Endothelial cell of umbilical vein (primary cell): ENCODE data around the gene GALNT1. TPM values are rescaled to one million over a fixed set of nuclear protein-coding genes. Genes with fewer than 3 reads are reported as not detected.

Source experiments
- BruUV-seq: library from RNA; stranded (reverse); fragments of 400-500 nt; replicated peaks from 2 replicates; lab custom pipeline; 2021; lab: Mats Ljungman, UMichigan
- CTCF ChIA-PET: fragments of 300-600, 350-600 bp; sonication (Branson Sonifier 250); formaldehyde crosslinking; loops from one replicate; lab custom pipeline; 2021; ENCODE audit warnings: antibody characterized with exemption, inconsistent platforms; lab: Charles Lee
- POLR2A ChIA-PET: fragments of 300-600, 350-600 bp; sonication (Branson Sonifier 250); formaldehyde crosslinking; loops from one replicate; lab custom pipeline; 2021; ENCODE audit warnings: antibody characterized with exemption, inconsistent platforms; lab: Charles Lee
- DNase-seq: peaks from one replicate; pipeline ENCODE4 v3.0.0-alpha.2; 2011; ENCODE audit warnings: low read depth, low spot score
- FAIRE-seq: peaks from 2 replicates; lab custom pipeline; 2011; peaks lifted over from hg19 to GRCh38; lab: Jason Lieb, UNC
- H2AFZ ChIP-seq: 2 replicates; pipeline ENCODE4 v1.6.0; 2012; ENCODE audit warnings: low read depth, low read length, control low read depth, inconsistent platforms
- H3K27ac ChIP-seq: 2 replicates; pipeline ENCODE4 v1.5.1; 2011; ENCODE audit warnings: low read depth, mild to moderate bottlenecking, control low read depth, low read length, moderate library complexity; ENCODE audit not compliant: insufficient read depth
- H3K27me3 ChIP-seq, 2 experiments: 2 replicates each; pipeline versions ENCODE4 v1.6.0 to v1.6.1; 2011; ENCODE audit warnings: low read length in 2 of 2, mixed read lengths in 1 of 2; ENCODE audit not compliant: control insufficient read depth in 2 of 2, insufficient read depth in 2 of 2
- H3K36me3 ChIP-seq, 2 experiments: 2 replicates in 1 of 2; 3 replicates in 1 of 2; pipeline ENCODE4 v1.5.1; 2011; ENCODE audit warnings: low read length in 2 of 2, mild to moderate bottlenecking in 1 of 2, moderate library complexity in 1 of 2; ENCODE audit not compliant: control insufficient read depth in 2 of 2, insufficient read depth in 2 of 2; ENCODE audit errors: extremely low read depth in 1 of 2
- H3K4me1 ChIP-seq: 3 replicates; pipeline ENCODE4 v1.5.1; 2011; ENCODE audit warnings: mild to moderate bottlenecking, low read length; ENCODE audit not compliant: control insufficient read depth, insufficient read depth; ENCODE audit errors: extremely low read depth
- H3K4me2 ChIP-seq: 2 replicates; pipeline ENCODE4 v1.6.1; 2011; ENCODE audit warnings: low read length, control low read depth, mixed read lengths; ENCODE audit not compliant: insufficient read depth
- H3K4me3 ChIP-seq, 3 experiments: fragments of 200-600 bp in 1 of 3; sonication (generic), shearing (Covaris generic) in 1 of 3; replicated peaks in 1 of 3; 2 replicates each; pipeline ENCODE4 v1.5.1; 2011 to 2016; ENCODE audit warnings: control low read depth in 3 of 3, low read length in 3 of 3, mild to moderate bottlenecking in 2 of 3, inconsistent platforms in 1 of 3, low read depth in 1 of 3, moderate library complexity in 1 of 3; ENCODE audit not compliant: insufficient read depth in 1 of 3
- H3K79me2 ChIP-seq: 2 replicates; pipeline ENCODE4 v1.6.0; 2012; ENCODE audit warnings: low read length, inconsistent platforms; ENCODE audit not compliant: control insufficient read depth, insufficient read depth
- H3K9ac ChIP-seq: replicated peaks from 2 replicates; pipeline ENCODE3; 2011; ENCODE audit warnings: low read length, control low read depth; ENCODE audit not compliant: insufficient read depth; ENCODE audit errors: extremely low read depth
- H3K9me1 ChIP-seq: replicated peaks from 3 replicates; pipeline ENCODE4 v1.6.0; 2011; ENCODE audit warnings: mild to moderate bottlenecking, low read length; ENCODE audit not compliant: control insufficient read depth, insufficient read depth; ENCODE audit errors: extremely low read depth
- H3K9me3 ChIP-seq: replicated peaks from 2 replicates; pipeline ENCODE4 v1.5.1; 2012; ENCODE audit warnings: low read length, inconsistent platforms; ENCODE audit not compliant: control insufficient read depth, insufficient read depth
- H4K20me1 ChIP-seq: replicated peaks from 2 replicates; pipeline ENCODE3; 2011; ENCODE audit warnings: mild to moderate bottlenecking, low read length; ENCODE audit not compliant: control insufficient read depth, insufficient read depth; ENCODE audit errors: extremely low read depth
- CTCF ChIP-seq, 2 donors: IDR thresholded peaks; 1 replicate in 1 of 2; 2 replicates in 1 of 2; pipeline ENCODE4 v1.5.1; 2011; ENCODE audit warnings: low read length in 2 of 2, mild to moderate bottlenecking in 2 of 2, moderate library complexity in 2 of 2, control low read depth in 1 of 2, inconsistent platforms in 1 of 2, low read depth in 1 of 2; ENCODE audit not compliant: insufficient read depth in 1 of 2; ENCODE audit errors: extremely low read depth in 1 of 2
- EZH2 ChIP-seq: IDR thresholded peaks from 2 replicates; pipeline ENCODE4 v1.6.1; 2012; ENCODE audit warnings: borderline replicate concordance, low read depth, mild to moderate bottlenecking, moderate library complexity, low read length, inconsistent platforms; ENCODE audit not compliant: severe bottlenecking
- FOS ChIP-seq: IDR thresholded peaks from 2 replicates; pipeline ENCODE4 v1.6.1; 2011; ENCODE audit warnings: mild to moderate bottlenecking, low read length, moderate library complexity, borderline replicate concordance; ENCODE audit not compliant: insufficient read depth
- GATA2 ChIP-seq: IDR thresholded peaks from 2 replicates; pipeline ENCODE4 v1.7.0; 2011; ENCODE audit warnings: low read depth, mild to moderate bottlenecking, moderate library complexity, mixed read lengths, low read length; ENCODE audit not compliant: insufficient read length, insufficient read depth
- JUN ChIP-seq: IDR thresholded peaks from 2 replicates; pipeline ENCODE4 v1.6.1; 2011; ENCODE audit warnings: borderline replicate concordance, low read depth; ENCODE audit not compliant: insufficient read length, insufficient read depth
- MAX ChIP-seq: IDR thresholded peaks from 2 replicates; pipeline ENCODE4 v1.6.1; 2011; ENCODE audit not compliant: insufficient read depth, insufficient read length
- MYC ChIP-seq: IDR thresholded peaks from one replicate; pipeline ENCODE4 v1.6.1; 2011; ENCODE audit warnings: mild to moderate bottlenecking, low read depth, low read length
- POLR2A ChIP-seq: IDR thresholded peaks from 2 replicates; pipeline ENCODE4 v1.6.1; 2012; ENCODE audit warnings: low read depth, mild to moderate bottlenecking, control low read depth, low read length
- POLR2AphosphoS5 ChIP-seq: IDR thresholded peaks from 2 replicates; pipeline ENCODE4 v1.6.1; 2012; ENCODE audit warnings: low read depth, mild to moderate bottlenecking, control low read depth, low read length, moderate library complexity; ENCODE audit not compliant: insufficient read depth
- dilution Hi-C: fragments of 300-500 bp; cut with MboI; formaldehyde crosslinking; loops from one replicate; pipeline ENCODE4 v1.15.0; 2019; ENCODE audit warnings: low sequenced_read_pairs; ENCODE audit not compliant: extremely low pct_ligation_motif_present
- intact Hi-C: fragments of 100-400 bp; cut with micrococcal nuclease; formaldehyde crosslinking; loops from one replicate; pipeline ENCODE4 v1.10.0; 2022
- polyA plus RNA-seq, 4 experiments: library from polyadenylated mRNA; depleted of rRNA in 3 of 4; stranded (reverse) in 3 of 4; unstranded in 1 of 4; fragments of >200 nt; gene quantifications; 2 replicates each; pipeline versions ENCODE4 v1.2.1 to v1.2.3, GENCODE V29; 2011 to 2012; ENCODE audit warnings: missing spikeins in 1 of 4
- total RNA-seq: library from RNA; stranded (reverse); gene quantifications from 2 replicates; pipeline ENCODE4 v1.2.3, GENCODE V29; 2021

The GALNT1 gene
- total and polyA plus RNA-seq, 2 donors (not counting 3 experiments of a cell fraction or from before 2014, with no cell fraction given), result 89.9 to 360 TPM

- no peak overlapping the region for H2AFZ ChIP-seq
- POLR2A ChIA-PET, result interaction anchor here (1.0 to 1.6 kb wide), 2 partner anchors 17 to 34 kb away, joined by 3 to 5 read pairs; no protein-coding TSS in a partner anchor
- H3K9me3 ChIP-seq, result no peaks in the 10 kb centered on the region
- H3K4me1 ChIP-seq, result peaks cover 86% of the 10 kb centered on the region
- DNase-seq, result no peak
- H3K27ac ChIP-seq, result peak overlapping the region; percentile 98
- H4K20me1 ChIP-seq, result no peaks in the 10 kb centered on the region
- H3K27me3 ChIP-seq, result no peaks in the 10 kb centered on the region
- intact Hi-C loops, result loop anchor here (2.0 to 10.0 kb wide), 3 partner anchors 33 to 541 kb away; no protein-coding TSS in a partner anchor
- no peak for TF ChIP-seq CTCF (IDR thresholded peaks at IDR 0.05; ENCODE audit: extremely low read depth in 1 of 2, insufficient read depth in 1 of 2, low read depth in 1 of 2, low read length in 2 of 2)
- TF ChIP-seq FOS, result no peak
- TF ChIP-seq MAX, result no peak
- no peak for TF ChIP-seq GATA2
- no peak for TF ChIP-seq POLR2A
- TF ChIP-seq POLR2AphosphoS5, result no peak
- no peak for TF ChIP-seq EZH2
- no peak for TF ChIP-seq MYC
- no peak for TF ChIP-seq JUN
- dilution Hi-C loops, result no loop called here
- CTCF ChIA-PET, result interaction anchor here (1.1 to 1.7 kb wide), 5 partner anchors 10 to 230 kb away, joined by 3 to 8 read pairs (median 4); no protein-coding TSS in a partner anchor
- H3K4me3 ChIP-seq, result peak overlapping the region in 1 of 3 experiments; percentile 54
- peak overlapping the region; percentile 80 for H3K4me2 ChIP-seq
- peaks cover 91% of the 10 kb centered on the region for H3K79me2 ChIP-seq
- no peaks in the 10 kb centered on the region for H3K9me1 ChIP-seq
- peak overlapping the region; percentile 86 for H3K9ac ChIP-seq
- no TSS peak for BruUV-seq
- no peak for FAIRE-seq
- no peaks in the 10 kb centered on the region for H3K36me3 ChIP-seq
Observed at GRCh38 chr18:35616074-35616473, 34.5 kb downstream of the GALNT1 start.
